Retinal pigment epithelial cell (primary cell): ENCODE results near the gene ANGPTL8.

Experiments
- DNase-seq: peaks from one replicate; pipeline ENCODE4 v3.0.0-alpha.2; 2010; ENCODE audit warnings: low read depth
- H3K4me3 ChIP-seq: 2 replicates; pipeline ENCODE4 v1.5.1; 2011; ENCODE audit warnings: mild to moderate bottlenecking, low read length, control low read depth, moderate library complexity
- TF ChIP-seq, protein P1 (sequence below): conservative IDR thresholded peaks from 2 replicates; pipeline ENCODE4 v1.5.1; 2011; ENCODE audit warnings: low read depth, low read length, control low read depth, inconsistent platforms

ANGPTL8 gene

DNA sequence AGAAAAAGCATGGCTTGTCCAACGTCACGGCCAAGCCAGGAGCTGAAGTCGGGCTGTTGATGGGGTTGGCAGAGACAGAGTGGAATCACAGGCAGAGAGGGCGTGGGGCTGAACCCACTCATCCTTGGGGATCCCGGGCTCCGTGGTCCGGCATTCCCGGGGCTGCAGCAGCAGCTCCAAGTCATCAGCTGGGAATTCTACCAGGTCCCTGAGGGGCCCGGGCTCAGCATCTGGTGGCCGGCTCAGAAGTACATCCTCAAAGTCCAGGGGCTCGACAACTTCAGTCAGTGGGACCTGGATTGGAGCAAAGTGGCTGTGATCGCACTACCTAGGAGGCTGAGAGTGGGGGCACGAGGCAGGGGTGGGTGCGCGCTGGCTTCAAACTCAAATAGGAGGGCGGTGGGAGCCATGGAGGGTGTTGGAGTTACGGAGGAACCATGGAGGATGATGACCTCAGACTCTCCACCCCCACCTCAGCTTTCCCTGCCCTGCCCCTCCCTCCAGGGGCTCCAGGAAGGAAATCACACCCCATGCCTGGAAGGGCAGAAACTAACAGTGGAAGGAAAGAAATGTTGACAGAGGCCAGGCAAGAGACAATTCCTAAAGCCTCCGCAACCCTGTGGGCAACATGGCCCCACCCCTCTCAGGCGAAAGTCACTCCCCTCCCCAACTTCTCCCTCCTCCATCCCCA, 13.4 kb downstream of the ANGPTL8 start:
- no peak overlapping the region for H3K4me3 ChIP-seq
- DNase-seq: no peak
- TF ChIP-seq, protein P1, sequence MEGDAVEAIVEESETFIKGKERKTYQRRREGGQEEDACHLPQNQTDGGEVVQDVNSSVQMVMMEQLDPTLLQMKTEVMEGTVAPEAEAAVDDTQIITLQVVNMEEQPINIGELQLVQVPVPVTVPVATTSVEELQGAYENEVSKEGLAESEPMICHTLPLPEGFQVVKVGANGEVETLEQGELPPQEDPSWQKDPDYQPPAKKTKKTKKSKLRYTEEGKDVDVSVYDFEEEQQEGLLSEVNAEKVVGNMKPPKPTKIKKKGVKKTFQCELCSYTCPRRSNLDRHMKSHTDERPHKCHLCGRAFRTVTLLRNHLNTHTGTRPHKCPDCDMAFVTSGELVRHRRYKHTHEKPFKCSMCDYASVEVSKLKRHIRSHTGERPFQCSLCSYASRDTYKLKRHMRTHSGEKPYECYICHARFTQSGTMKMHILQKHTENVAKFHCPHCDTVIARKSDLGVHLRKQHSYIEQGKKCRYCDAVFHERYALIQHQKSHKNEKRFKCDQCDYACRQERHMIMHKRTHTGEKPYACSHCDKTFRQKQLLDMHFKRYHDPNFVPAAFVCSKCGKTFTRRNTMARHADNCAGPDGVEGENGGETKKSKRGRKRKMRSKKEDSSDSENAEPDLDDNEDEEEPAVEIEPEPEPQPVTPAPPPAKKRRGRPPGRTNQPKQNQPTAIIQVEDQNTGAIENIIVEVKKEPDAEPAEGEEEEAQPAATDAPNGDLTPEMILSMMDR: no peak

DNA sequence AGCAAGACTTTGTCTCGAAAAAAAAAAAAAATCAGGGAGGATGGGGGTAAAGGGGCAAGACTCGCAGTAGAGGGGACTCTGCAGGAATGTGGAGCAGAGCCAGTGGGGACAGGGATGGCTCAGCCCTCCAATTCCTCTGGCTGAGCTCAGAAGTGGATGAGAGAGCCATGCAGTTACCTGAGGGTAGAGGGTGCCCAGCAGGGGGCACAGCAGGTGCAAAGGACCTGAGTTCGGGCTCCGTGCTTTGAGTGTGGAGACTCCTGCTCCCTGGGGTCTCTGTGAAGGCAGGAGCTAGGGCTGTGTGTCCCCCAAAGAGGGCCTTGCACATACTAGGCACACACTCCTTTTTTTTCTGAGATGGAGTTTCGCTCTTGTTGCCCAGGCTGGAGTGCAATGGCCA, 15.2 kb downstream of the ANGPTL8 start:
- no peak overlapping the region for H3K4me3 ChIP-seq
- TF ChIP-seq, protein P1: peak; percentile 36
- DNase-seq: no peak

DNA sequence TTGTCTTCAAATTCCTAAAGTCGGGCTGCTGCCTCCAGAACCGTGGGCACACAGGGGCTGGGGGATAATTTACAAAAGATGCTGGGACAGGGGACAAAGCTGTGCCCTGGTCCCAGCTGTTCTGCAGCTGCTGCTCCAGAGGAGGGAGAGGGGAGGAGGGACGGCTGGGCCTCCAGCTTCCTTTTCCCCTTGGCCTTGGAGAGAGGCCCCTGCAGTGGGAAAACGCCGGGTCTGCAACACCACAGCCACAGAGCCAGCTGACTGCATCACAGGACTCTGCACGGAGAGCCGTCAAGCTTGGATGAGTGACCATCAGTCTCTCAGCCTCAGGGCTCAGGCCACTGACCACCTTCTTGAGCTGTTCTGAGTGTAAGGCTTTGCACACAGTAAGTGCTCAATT, 16.8 kb downstream of the ANGPTL8 start:
- no peak overlapping the region for H3K4me3 ChIP-seq
- no peak for DNase-seq
- TF ChIP-seq, protein P1: no peak

DNA sequence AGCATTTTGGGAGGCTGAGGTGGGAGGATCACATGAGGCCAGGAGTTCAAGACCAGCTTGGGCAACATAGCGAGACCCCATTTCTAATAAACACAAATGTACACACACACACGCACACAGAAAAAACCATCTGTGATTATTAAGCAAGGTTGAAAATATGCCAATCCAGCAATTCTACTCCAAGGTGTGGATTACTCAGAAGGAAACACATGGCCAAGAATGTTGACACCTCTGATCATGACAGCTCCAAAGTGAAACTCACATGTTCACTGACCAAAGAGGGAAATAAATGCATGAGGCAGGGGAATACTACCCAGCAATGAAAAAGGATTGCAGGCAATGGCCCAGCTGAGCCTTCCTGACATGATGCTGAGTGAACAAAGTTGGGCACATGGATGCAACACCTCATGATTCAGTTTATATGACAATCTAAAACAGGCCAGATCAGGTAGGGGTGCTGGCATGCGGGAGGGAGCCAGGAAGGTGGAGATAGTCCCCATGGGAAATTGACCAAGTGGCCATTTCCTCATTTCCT, 18.5 kb downstream of the ANGPTL8 start:
- TF ChIP-seq, protein P1: no peak
- DNase-seq: no peak
- no peak overlapping the region for H3K4me3 ChIP-seq

DNA sequence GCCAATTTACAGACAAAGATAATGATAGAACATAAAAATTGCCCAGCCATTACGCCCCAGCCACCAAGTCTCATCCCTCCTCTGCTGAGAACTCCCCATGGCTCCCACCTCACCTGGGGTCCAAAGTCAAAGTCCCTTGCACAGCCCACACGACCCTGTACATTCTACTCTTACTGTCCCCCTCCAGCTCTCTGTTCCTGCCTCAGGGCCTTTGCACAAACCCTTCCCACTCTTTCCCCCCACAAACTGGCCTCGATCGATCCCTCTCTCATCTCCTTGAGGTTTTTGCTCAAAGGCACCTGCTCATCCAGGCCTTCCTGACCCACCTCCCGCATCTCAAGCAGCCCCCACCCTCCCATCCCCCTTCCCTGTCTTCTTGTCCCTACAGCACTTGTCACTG, 21.6 kb downstream of the ANGPTL8 start:
- no peak overlapping the region for H3K4me3 ChIP-seq
- no peak for DNase-seq
- TF ChIP-seq, protein P1: no peak

DNA sequence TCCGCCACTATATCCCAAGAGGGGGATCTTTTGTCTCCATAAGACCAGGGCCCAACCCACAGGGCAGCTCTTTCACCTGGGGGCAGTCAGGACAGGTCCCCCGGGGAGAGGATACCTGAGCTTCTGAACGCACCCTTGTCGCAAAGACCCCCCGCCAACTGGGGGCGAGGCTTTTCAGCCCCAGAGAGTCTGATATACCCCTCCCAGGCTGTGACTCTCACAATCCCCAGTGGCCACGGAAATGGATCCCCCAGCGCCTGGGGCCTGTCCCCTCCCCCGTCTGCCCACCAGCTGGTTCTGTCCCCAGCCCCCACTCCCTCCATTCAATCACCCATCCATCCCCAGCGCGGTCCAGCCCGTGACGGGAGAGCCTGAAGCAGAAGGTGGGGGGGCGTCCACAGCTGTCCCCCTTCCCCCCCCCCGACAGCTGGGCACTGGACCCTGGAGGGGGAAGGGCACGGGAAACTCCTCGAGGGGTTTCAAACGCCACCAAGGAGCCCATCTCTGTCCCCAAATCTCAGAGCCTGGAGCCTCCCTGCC, 22.1 kb downstream of the ANGPTL8 start:
- peak overlapping the region; percentile 57 for H3K4me3 ChIP-seq
- TF ChIP-seq, protein P1: no peak
- no peak for DNase-seq
